ENCODE results near the gene PPIG.
"Not testable (repeated sequence)": the region's sequence is repeated elsewhere in the genome, so short reads cannot be mapped to it uniquely, and the experiment has no call there.

PPIG gene

DNA sequence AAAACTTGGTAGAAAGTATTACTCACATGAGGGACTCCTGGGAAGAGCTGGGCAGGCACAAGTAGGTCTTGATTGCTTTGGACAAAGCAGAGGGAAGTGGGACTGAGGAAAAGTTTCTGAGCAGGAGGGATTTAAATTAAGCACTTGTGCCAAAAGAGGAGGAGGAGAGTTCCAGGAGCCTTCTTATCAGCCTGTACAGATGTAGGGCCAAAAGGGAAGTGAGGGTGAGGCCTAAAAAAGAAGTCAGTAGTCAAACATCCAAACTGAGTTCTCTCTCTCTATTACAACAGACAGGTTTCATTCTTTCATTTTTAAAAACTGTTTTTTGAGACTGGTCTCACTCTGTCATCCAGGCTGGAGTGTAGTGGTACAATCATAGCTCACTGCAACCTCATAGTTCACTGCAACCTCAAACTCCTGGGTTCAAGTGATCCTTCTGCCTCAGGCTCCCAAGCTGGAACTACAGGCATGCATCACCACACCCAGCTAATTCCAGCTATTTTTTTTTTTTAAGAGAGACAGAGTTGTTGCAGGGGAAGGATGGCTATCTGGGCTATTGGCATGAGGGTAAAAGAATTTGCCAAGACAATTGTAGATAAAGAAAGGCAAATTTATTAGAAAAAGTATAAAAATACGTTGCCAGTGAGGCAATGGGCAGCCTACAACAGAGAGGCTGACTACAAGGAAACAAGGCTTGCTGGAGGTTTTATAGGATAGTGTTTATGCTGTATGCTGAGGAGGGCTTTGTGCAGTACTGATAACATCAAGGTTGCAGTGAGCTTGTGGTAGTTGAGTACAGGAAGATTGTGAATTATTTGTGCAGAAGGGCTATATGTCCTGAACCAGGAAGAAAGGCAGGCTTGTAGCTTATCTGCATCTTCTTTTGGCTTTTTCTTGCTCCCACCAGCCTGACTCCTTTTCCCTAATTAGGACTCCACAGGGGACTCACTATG is 81.1 kb downstream of the PPIG start:
- no peak for DNase-seq

DNA sequence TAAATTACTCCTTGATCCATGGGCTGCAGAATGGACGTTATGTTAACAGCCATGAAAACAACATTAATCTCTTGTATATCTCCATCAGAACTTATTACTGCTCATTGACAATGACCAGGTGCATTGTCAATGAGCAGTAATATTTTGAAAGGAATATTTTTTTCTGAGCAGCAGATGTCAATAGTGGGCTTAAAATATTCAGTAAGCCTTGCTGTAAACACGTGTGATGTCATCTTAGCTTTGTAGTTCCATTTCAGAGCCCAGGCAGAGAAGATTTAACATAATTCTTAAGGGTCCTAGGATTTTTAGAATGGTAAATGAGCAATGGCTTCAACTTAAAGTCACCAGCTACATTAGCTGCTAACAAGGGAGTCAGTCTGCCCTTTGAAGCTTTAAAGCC is 83.4 kb downstream of the PPIG start:
- DNase-seq, result no peak

DNA sequence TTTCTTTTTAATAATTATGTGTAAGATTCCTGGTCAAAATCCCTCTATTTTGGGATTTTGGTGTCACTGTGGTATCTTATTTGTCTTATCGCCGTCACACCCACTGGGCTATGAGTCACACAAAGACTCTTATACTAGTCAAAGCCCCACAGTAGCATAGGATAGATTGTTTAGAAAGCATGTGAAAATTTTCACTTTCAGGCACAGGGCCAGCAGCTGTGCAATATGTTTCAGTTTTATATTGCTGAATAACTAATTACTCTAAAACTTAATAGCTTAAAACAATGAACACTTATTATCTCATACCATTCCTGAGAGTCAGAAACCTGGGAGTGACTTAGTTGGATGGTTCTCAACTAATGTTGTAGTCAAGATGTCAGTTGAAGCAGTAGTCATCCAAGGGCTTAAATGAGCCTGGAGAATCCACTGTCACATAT is 86.1 kb downstream of the PPIG start:
- DNase-seq, result no peak

DNA sequence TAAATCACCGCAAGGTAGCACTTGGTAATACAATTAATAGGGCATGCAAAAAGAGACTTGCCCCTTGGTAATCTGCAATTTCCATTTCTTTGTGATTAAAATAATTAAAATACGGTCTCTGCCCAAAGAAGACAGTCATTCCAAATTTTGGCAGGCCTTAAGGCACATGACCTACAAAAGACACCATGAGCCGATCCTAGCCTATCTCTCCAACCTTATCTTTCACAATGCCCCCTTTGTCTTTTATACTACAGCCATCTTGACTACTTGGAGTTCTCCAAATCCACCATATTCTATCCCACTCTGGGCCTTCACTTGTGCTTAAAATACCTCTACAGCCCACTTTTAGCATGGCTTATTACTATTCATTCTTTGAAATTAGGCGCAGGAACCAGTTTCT is 86.8 kb downstream of the PPIG start:
- no peak for DNase-seq

DNA sequence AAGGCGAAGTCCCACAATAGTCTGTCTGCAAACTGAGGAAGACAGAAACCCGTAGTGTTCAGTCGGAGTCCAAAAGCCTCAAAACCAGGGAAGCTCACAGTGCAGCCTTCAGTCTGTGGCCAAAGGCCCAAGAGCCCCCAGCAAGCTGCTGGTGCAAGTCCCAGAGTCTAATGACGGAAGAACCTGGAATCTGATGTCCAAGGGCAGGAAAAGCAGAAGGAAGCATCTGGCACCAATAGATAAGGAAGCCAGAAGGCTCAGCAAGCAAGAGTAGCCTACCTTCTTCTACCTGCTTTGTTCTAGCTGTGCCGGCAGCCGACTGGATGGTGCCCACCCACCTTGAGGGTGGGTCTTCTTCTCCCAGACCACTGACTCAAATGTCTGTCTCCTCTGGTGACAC is 88.3 kb downstream of the PPIG start:
- DNase-seq, result no peak

DNA sequence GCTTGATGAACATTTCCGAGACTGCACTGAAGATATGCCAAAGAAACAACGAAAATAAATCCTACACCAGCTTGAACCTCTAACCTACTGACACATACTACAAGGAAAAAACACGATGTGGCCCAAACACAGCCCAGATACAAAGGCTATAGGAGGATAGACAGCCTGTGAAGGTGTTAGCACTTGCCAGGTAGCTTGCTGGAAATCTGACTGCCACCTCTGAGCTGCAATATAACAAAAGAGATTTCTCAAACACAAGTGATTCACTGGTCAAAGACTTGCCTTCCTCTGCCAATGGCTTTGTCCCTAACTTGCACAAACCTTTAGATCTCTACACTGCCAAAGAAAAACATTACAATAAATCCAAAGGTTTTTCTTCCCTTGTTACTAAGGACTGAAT is 89.0 kb downstream of the PPIG start:
- DNase-seq, result no peak

DNA sequence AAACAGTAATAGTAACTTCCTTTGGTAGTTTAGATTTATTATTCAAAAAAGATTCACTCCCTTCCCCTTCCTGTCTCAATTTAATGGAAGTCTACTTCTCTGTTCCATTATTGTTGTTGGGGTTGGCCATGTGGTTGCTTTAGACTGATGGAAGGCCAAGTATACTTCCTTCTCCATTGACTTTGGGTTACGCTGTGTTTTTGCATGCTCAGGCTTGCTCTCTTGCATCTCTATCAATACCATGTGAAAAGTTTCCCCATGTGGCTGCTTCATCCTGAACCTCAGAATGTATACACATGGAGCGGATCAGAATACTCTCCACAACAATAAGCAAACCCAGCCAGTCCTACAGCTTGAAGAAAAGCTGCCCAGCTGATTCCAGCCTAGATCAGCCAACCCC is 89.8 kb downstream of the PPIG start:
- DNase-seq, result no peak

DNA sequence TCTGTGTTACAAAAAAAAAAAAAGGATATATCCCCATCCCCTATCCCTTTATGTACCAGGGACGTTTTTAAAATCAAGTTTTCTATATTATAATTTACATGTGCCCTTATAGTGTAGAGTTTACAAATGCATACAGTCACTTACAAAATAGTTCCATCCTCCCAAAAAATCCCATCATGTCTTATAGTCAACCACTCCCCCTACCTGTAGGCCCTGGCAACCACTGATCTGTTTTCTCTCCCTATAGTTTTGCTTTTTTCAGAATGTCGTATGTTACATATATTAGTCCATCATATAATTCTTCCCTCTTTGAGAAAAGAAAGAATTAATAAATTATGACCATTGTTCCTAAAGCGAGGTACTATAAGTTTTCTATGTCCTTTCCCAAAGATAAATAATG is 92.2 kb downstream of the PPIG start:
- DNase-seq, result no peak

DNA sequence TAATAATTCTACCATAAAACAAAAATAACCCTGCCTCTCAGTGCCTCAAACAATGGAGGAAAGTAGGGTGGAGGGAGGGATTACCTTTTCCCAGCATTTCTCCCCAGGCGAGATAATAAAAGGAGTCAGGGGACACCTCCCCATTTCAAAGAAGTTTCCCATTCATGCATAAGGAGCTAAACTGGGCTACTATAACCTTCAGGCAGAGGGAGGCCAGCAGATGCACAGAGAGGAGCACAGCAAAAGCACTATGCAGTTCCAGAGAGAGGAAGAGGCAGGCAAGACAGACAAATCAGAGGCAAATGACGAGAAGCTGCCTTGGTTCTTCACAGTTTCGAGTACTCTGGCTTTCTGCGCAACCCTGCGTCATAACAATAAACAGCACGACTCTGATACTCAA is 92.7 kb downstream of the PPIG start:
- DNase-seq, result no peak

DNA sequence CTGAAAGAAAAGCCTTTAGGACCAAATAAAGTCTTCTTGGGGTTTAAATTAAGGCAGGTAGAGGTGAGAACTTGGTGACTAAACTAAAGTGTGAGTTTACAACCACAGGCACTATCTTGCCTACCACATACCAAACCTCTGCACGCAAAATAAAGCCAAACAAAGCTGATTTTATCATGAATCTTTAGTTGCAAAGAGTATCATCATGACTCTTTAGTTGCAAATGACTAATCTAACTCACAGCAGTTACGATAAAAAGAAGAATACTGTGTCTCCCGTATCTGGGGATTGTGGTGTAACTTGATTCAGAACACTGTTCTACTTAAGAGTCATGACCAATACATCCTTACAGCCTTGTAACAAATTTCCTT is 98.9 kb downstream of the PPIG start:
- DNase-seq, result no peak

DNA sequence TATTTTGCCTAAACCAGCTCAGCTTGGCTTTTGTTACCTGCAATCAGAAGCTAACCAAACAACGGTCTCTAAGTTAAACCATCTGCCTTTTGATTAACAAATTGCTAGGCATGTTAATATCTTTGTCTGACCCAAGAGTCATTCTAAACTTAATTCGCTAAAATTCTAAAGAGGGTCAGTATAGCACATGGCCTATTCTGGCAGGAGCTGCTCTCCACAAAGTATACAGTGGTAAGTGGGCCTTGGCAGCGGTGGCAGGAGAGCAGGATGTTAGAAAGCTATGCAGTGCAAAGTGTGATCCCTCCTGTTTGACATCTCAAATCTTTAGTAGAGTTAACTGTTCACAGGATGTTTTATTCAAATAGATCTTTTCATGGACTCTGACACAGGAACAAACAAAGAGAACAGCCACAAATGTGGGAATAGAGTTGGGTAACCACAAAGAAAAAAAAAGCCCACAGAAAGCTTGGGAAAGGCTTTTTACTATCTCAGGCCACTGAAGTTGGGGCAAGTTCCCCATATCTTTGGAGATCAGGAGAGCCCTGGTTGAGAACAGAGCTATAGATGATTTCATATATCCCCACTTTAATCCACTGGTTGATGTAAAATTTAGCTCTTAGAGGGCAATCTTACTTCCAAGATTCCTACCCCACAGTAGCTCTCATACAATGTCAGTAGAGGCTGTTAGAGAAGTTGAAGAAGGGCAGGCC is 99.4 kb downstream of the PPIG start:
- DNase-seq, result no peak

DNA sequence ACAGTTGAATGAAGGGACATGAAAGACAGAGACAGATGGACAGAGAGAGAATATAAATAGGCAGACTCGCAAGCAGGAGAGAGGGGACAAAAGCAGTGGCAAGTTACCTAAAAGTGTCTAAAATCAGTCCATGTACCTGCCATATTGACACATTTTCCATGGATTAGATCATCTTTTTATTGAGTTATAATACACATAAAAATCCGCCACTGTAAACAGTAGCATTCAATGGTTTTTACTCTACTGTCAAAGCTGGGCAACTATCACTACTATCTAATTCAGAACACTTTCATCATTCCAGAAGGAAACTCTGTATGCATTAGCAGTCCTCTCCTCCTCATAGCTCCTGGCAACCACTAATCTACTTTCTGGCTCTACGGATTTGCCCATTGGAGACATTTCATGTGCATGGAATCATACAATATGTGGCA is 100.0 kb downstream of the PPIG start:
- no peak for DNase-seq

DNA sequence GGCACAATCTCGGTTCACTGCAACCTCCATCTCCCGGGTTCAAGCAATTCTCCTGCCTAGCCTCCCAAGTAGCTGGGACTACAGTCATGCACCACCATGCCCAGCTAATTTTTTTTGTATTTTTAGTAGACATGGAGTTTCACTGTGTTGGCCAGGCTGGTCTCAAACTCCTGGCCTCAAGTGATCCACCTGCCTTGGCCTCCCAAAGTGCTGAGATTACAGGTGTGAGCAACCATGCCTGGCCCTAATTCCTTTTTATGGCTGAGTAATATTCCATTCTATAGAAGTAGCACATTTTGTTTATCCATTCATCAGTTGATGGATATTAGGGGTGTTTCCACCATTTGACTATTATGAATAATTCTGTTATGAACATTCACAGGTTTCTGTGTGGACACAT is 100.6 kb downstream of the PPIG start:
- DNase-seq, result not testable (repeated sequence)

DNA sequence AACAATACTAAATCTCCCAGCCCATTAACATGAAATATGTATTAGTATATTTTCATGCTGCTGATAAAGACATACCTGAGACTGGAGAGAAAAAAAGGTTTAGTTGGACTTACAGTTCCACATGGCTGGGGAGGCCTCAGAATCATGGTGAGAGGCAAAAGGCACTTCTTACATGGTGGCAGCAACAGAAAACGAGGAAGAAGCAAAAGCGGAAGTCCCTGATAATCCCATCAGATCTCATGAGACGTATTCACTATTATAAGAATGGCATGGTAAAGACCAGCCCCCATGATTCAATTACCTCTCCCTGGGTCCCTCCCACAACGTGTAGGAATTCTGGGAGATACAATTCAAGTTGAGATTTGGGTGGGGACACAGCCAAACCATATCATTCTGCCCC is 102.7 kb downstream of the PPIG start:
- DNase-seq, result not testable (repeated sequence)

DNA sequence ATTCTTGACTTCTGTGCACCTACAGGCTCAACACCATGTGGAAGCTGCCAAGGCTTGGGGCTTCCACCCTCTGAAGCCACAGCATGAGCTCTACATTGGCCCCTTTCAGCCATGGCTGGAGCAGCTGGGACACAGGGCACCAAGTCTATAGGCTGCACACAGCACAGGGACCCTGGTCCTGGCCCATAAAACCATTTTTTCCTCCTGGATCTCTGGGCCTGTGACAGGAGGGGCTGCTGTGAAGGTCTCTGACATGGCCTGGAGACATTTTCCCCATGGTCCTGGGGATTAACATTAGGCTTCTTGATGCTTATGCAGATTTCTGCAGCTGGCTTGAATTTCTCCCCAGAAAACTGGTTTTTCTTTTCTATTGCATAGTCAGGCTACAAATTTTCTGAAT is 103.8 kb downstream of the PPIG start:
- DNase-seq, result not testable (repeated sequence)

DNA sequence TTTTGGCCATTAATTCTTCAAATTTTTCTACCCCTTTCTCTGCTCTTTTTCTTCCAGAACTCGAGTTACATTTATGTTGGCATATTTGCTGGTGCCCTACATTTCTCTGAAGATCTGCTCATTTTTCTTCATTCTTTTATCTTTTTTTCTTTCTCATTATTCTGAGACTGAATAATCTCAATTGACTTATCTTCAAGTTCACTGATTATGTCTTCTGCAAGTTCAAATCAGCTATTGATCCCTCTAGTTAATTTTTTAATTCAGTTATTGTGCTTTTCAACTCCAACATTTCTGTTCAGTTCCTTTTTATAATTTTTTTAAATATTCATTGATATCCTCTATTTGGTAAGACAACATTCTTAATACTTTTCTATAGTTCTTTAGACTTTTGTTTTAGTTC is 106.8 kb downstream of the PPIG start:
- DNase-seq, result no peak

Data from kidney glomerular epithelial cell (primary cell).